Activated T-cell treated with anti-CD3 and anti-CD28 coated beads, Interleukin-2, amount 50 U/mL, for 1 hour (primary cell): Measurements from ENCODE around the gene PPP1R36.

ENCODE experiments used
- DNase-seq: peaks from one replicate; pipeline ENCODE4 v3.0.0-alpha.2; 2020

The PPP1R36 gene

DNA sequence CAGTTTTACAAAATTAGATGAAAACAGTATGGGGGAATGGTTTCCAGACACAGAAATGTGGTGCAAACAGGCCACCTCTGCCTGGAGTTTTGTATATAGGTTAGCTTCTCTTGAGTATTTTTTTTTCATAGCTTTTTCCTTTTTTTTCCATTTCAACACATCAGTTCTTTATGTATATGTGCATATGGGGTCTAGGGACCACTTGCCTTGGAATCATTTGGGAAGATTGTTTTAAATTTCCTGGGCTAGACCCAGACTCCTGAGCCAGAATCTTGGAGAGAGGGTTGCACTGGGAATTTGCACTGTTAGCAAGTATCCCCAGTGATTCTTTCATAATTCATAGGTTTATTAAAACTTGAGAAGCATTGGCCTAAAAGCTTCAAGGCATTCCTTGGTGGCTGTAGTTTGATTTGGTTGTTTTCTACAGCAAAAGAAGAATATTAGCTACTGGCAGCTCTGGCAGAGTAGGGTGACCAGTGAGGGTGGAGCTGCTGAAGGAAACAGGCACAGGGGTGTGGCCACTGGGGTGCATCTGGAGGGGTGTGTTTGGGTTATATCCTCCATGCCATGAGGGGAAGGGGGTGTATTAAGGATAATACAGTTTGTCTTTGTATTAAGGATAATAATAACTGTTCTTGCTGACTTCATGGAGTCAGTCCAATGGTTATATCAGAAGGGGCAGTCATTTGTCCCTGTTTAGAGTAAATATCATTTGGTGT, 22.8 kb downstream of the PPP1R36 start:
- no peak for DNase-seq

- no peak for DNase-seq
Observed at GRCh38 chr14:64573109-64573508, 23.3 kb downstream of the PPP1R36 start.

DNA sequence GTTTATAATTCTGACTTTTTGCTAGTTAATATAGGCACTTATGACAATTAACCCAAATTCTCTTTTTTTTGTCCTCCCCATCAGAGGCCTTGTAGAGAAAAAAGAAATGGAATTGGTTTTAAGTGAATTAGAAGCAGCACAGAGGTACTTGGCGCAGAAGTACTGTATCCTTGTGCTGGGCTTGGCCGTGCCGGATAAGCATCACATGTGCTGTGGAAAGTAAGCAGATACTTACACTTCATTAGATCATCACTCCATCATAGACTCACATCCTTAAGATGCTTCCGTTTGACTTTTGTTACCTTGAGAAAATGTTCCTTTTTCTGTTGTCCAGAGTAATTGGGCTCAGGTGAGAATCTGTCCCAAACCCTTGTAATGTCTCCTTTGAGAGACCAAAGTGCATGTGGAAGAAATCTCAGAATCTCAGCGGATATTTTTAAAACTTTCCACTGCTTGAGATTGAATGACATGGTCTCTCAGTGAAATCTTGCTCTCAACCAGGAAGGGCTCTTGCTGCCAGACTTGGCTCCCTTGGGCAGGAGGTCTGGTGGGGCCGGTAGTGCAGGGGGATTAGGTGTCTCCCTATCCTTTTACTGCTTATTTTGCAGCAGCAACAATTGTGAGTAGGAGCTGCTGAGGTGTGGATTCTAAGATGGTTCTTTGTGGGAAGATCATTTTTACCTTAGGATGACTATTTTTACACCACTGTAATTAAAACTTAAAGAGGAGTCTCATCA, 24.8 kb downstream of the PPP1R36 start:
- no peak for DNase-seq

DNA sequence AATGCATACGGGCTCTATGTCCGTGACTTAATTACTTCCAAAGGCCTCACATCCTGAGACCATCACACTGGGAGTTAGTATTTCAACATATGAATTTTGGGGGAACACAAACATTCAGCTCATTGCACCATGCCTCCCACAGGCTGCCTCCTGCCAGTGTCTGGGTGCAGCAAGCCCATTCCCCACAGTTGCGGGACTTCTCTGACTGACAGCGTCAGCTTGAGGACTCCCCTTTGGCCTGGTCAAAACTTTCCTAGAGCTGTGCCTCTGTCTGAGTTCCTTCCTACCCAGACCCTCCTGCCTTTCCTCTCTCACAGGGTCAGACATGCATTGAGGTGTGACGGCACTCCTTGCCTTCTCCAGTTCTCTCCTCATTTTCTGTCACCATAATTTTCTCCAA, 27.4 kb downstream of the PPP1R36 start:
- DNase-seq: no peak

GRCh38 chr14:64580467-64580866, 30.7 kb downstream of the PPP1R36 start:
- no peak for DNase-seq

DNA sequence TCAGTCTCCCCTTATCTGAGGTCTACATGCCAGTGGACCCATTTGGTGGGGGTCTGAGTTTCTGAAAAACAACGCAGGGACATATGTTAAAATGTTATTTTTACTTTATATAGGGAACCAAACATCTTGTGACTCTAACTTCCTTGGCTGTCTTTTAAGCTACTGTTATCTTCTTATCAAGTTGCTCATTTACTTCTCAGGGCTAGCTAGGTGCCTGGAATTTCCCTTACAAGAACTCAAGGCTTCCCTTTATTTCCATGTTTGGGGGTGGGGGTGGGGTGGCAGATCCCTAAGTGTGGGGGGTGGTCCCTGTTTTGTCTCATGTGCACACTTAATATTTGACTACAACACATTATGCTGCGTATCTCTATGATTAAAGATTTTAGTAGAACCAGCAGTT, 31.6 kb downstream of the PPP1R36 start:
- DNase-seq: no peak

DNA sequence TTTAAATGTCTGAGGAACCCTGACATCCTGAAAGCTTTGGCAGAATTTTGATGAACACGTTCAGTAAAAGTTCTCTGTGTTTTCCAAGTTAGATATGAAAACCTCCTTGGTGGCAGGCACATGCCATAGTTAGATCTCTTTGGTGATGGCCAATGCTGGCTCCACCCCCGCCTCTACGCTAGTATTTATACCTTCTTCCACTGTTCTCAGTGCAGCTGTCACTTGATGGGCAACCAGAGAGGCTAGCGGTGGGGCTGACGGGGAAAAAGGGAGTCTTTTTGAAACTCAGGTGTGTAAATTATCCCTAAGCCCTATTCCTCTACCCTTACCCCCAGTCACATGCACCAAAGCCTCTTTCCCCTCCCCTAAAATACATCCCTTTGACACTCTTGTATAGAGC, 32.1 kb downstream of the PPP1R36 start:
- DNase-seq: no peak

- DNase-seq: no peak
Observed at GRCh38 chr14:64584190-64584589, 34.4 kb downstream of the PPP1R36 start.

- DNase-seq: no peak
Observed at GRCh38 chr14:64591809-64592208, 42.0 kb downstream of the PPP1R36 start.

GRCh38 chr14:64594438-64594837, 44.7 kb downstream of the PPP1R36 start:
- DNase-seq: no peak

DNA sequence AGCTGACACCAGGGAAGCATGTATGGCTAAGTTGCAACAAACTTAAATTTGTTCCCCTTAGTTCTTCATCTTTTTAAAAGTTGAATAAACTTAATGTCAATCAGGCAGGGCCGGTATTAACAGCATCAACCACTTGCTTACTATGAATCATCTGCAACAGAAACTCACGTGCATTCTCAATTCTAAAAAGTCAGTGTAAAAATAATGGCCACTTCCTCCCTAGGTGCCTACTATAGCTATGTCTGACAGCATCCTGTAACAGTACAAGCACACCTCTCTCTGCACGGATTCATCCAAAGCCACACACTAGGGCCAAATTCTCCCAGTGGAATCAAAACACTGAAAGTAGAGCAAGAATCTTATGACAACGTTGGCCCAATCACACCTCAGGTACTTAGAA, 48.6 kb downstream of the PPP1R36 start:
- no peak for DNase-seq

DNA sequence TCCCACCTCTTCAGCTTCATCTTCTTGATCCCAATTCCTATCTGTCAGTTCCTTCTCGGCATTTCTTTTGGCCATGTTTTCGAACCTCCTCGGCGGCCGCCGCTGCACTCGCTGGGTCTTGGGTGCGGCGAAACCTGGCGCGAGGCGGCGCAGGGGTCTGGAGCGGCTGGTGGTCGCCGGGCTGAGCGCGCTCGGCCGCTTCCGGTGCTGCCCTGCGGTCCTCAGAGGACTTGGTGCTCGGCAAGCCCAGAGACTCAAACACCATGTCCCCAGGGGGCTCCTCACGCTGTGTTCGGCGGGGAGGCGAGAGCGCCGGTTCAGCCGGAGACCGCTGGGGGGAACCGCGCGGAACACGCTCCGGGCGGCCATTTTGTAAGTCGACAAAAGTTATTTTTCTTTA, 51.8 kb downstream of the PPP1R36 start:
- no peak for DNase-seq

GRCh38 chr14:64602826-64603225, 53.1 kb downstream of the PPP1R36 start:
- no peak for DNase-seq

GRCh38 chr14:64604001-64604400, 54.2 kb downstream of the PPP1R36 start:
- no peak for DNase-seq

DNA sequence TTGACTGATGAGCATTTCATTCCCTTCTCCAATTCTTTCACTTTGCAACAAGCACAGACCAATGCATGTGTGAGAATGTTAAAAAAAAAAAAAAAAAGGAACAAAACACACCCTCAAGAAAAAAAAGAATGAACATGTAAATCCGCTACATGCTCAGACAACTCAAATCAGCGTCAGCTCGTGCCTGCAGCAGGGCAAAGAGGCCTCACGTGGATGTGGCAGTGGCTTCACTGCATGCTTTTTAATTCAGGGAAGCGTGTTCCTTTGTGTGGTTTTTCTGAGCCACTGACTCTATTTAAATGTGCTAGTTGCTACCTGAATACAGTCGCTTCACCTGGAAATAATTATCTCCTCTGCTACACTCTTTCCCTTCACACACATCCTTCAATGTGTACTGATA, 55.1 kb downstream of the PPP1R36 start:
- no peak for DNase-seq

DNA sequence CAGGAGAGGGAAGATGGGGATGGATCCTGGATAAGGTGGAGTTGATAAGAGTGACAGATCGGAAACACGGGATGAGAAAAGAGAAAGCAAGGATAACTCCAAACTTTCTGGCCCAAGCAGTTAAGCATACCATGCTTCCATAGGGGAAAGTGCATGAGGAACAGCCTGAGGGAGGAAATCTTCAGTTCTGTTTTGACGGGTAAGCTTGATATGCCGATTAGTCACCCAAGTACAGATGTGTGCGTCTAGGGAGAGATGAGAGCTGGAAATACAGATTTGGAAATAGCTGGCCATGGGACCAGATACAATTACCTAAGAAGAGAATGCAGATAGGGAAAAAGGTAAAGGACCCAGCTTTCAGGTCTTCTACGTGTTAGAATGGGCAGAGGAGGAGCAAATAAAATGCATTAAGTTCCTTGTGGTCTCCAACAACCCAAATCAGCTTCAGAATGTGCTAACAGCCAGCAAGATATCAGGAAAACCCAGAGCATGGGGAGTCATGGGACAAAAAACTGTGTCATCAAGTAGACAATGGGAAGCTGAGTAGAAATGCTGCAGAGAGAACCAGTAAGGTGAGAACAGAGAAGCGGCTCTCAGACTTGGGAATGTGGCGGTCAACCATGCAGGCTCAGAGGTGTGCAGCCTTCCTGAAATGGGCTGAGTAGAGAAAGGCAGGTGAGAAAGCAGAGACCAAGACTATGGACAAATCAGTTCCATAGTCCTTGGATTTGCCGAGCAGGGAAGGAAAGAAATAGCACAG, 56.3 kb downstream of the PPP1R36 start:
- DNase-seq: no peak

- no peak for DNase-seq
Observed at GRCh38 chr14:64610049-64610746, 60.4 kb downstream of the PPP1R36 start.

GRCh38 chr14:64611358-64612020, 61.7 kb downstream of the PPP1R36 start:
- no peak for DNase-seq

- DNase-seq: no peak
Observed at GRCh38 chr14:64612021-64612380, 62.2 kb downstream of the PPP1R36 start.

DNA sequence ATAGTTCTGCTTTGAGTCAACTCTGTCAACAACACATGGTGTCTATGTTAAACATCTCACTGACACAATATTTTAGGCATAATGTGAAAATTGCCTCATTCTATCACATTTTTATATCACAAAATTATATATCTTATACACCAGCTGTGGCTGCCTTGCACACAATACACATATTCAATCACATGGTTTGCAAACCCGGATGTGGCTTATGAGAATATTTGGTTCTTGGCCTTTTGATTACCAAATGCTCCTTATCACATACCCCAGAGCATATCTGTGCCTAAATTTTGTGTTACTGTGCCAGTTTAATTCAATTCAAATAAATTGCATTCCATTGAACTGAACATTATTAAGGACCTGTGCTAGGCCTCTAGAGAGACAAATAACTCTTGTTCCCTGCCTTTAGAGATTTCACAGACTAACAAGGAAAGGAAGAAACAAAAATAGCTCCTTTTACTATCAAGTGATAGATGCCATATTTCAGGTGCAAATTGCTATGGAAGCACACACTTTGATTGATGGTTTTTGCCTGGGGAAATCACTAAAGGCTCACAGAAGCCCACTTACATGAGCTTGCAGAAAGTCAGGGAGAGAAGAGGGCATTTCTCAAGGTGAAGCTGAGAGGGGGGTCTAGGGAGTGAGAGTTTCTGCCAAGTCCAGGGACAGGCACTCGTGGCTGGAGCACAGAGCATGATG, 63.4 kb downstream of the PPP1R36 start:
- no peak for DNase-seq

- DNase-seq: no peak
Observed at GRCh38 chr14:64614166-64614565, 64.4 kb downstream of the PPP1R36 start.

DNA sequence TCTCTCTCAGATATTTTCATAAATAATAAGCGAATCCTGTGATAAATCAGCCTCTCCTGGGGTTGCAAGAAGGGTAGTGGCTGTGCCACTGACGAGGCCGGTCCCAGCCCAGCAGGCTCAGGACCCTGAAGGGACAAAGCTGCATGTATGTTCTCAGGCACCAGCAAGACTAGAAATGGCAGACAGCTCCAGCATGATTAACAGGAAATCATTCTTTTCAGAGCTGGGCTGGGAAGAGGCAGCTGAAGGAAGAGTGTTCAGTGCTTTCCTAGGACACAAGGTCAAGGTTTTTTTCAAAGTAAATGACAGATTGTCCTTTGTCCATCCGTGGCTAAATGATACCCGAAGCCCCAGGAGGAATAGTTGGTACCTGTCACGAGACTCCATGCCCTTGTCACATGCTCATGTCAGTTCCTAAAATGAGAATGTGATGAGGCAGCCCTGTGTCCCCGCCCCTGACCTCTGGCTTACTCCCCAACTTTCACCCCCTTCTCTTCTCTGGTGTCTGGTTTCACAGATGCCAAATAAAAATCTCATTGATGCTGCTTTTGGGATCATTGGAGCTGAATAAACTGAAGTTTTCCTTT, 65.1 kb downstream of the PPP1R36 start:
- DNase-seq: no peak
